ENCODE data around the gene APOBEC2.

The APOBEC2 gene

DNA sequence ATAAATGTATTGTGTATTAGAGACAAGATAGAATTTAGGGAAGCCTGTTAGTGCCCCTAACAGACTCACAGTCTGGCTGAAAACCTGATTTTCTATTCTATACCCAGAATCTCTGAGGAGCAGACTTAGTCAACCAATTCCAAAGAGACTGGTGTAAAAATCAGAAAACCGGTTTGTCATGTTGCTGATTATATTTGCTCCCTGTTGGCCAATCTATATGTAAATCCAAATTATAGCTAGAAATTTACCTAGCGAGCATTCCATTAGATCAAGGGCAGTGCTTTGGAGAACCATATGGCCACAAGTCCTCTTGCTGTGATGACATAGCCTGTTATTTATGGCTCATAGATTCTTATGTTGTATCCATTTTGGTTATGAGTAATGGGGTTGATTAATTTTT, 24.5 kb downstream of the APOBEC2 start:
- no peak overlapping the region for H3K4me3 ChIP-seq (ENCODE audit: low read depth, low read length)
- DNase-seq (ENCODE audit: low read depth): no peak

DNA sequence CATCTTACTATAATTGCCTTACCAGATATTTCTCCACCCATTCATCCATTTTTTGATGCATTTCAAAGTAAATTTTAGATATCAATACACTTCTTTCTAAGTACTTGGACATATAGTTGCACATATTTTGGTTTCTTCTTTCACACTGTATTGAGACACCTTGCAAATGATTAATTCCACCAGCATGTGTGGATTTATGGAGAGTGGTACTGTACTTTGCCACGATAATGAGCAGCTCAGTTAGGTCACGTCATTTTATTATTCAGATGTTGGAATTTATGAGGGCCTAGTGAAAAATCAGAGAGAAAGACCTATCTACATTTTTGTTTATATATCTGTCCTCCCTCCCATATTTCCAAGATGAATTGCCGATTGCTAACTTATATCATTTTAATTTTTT, 25.1 kb downstream of the APOBEC2 start:
- no peak overlapping the region for H3K4me3 ChIP-seq (ENCODE audit: low read depth, low read length)
- DNase-seq (ENCODE audit: low read depth): no peak

DNA sequence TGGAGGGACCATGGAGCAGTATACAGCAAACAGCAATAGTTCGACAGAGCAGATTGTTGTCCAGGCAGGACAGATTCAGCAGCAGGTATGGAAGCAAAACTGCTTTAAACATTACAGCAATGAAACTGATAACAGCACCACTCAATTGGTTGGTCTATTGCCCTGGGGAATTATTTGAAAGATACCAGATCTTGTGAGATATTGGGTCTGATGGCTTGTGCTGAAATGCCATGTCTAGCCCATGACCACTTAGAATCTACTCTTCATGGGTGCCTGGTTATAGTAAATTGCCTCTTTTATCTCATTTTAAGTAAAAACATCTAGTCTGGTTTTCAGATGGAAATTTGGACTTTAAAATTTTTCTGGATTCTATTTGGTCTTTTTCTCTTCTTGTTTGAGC, 26.1 kb downstream of the APOBEC2 start:
- no peak overlapping the region for H3K4me3 ChIP-seq (ENCODE audit: low read depth, low read length)
- DNase-seq (ENCODE audit: low read depth): no peak

DNA sequence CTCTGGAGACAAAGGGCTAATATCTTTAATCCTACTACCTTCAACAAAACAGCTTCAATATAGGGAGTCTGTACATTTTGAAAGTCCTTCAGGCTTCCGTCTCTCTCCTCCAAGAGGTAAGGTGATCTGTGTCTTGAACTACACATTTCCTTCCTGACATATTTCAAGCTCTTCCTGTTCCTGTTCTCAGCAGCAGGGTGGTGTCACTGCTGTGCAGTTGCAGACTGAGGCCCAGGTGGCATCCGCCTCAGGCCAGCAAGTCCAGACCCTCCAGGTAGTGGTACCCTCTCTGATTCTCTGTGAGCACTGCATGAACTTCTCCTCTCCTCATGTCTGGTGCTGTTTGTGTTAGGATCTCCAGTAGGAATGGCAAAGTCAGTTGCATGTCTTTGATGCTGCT, 27.6 kb downstream of the APOBEC2 start:
- no peak overlapping the region for H3K4me3 ChIP-seq (ENCODE audit: low read depth, low read length)
- no peak for DNase-seq (ENCODE audit: low read depth)

DNA sequence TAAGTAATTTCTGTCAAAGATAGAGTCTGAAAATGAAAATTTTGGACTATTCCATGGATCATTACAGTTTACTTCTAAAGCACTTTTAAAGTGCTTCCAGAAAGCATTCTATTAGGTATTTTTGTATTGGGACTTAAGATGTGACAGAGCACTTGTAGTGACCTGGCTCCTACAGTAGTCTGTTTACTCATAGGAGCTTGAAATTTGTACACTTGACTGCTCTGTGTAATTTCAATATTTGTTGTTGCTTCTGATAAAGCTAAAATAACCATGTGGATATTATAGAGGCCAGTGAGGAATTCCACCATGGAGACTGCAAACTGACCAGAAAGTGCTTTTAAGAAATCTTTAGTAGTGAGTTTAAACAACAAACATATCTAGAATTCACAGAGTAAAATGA, 30.1 kb downstream of the APOBEC2 start:
- DNase-seq (ENCODE audit: low read depth): no peak
- H3K4me3 ChIP-seq (ENCODE audit: low read depth, low read length): no peak overlapping the region

DNA sequence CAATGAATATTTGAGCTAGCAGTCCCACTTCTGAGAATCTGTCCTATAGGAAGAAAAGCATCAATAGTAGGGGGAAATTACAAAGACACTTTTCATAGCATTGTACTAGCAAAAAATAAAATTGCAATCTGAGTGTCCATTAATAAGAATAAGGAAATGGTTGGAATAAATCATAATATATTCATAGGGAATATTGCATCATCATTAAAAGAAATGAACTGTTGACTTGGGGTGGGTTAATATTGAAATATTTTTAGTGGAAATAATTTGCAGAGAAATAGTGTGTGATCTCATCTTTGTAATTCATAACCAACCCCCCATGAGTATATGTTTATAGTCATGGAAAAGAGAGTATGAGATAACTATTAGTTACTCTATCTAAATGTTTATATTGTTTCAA, 32.2 kb downstream of the APOBEC2 start:
- no peak for DNase-seq (ENCODE audit: low read depth)

DNA sequence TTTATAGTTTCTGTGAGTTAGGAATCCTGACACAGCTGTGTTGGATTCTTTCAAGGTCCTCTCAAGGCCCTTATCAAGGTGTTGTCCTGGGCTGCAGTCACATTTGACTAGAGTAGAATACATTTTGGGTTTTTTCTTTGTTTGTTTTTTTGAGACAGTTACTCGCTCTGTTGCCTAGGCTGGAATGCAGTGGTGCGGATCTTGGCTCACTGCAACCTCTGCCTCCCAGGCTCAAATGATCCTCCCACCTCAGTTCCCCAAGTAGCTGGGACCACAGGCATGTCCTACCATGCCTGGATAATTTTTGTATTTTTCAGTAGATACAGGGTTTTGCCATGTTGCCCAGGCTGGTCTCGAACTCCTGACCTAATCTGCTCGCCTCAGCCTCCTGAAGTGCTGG, 35.4 kb downstream of the APOBEC2 start:
- DNase-seq (ENCODE audit: low read depth): no peak

More for the DNA sequence above, 32.2 kb downstream of the APOBEC2 start:
- no peak overlapping the region for H3K4me3 ChIP-seq (ENCODE audit: low read depth, low read length)

DNA sequence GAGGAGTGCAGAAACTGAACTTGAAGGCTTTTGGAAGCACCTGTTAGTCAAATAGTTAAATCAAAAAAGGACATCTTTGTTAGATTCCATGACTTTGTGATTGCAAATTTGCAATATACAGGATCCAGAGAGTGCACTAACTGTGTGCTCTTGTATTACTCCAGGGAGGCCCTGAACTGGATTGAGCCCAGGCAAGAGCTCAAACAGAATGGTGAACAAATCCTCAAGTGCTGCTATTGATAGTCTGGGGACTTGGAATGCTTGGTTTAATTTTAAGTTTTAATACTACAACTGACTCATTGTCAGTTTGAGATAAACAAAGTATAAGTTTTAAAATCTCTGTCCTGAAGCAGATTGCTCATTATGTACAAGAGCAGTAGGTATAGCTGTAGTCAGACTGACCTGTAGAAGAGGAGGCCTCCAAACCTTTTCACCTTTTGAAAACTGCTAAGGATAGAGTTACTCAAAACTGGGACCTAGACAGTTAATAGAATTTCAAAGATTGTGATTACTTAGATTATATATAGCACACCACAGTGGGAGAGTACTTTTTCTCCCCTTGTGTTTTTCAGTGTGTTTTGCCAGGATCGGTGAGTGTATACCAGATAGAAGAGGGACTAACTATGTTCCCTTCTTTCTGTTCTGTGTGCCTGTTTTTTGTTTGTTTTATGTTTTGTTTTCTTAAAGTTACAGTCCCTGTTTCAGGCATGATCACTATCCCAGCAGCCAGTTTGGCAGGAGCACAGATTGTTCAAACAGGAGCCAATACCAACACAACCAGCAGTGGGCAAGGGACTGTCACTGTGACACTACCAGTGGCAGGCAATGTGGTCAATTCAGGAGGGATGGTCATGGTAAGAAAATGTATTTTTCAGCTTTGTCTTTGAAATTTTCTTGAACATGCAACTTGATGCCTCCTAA, 38.1 kb downstream of the APOBEC2 start:
- H3K4me3 ChIP-seq (ENCODE audit: low read depth, low read length): no peak overlapping the region
- no peak for DNase-seq (ENCODE audit: low read depth)

More for the DNA sequence above, 35.4 kb downstream of the APOBEC2 start:
- no peak overlapping the region for H3K4me3 ChIP-seq (ENCODE audit: low read depth, low read length)

DNA sequence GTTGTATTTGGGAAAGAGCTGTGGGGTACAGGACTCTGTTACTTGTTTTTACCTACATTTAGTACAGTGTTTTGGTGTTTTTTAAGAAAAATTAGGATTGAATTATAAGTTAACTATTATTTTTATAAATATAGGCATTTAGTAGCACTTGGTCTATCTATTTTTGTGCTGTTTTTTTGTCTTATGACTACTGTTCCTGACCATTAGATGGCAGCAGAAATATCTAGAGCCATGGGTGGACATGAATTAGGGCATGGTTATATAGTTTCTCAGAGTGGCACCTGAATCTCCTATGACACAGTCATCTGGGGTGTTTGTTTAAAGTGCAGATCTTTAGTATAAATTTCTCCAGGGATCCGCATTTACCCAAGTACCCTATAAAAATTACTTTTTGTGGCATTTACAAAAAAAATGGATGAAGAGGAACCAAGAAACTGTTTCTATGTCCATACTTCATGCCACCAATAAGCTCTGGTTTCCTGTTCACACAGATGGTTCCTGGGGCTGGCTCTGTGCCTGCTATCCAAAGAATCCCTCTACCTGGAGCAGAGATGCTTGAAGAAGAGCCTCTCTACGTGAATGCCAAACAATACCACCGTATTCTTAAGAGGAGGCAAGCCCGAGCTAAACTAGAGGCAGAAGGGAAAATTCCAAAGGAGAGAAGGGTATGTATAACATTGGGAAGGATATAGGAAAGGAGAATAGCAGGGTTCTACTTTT, 39.6 kb downstream of the APOBEC2 start:
- no peak overlapping the region for H3K4me3 ChIP-seq (ENCODE audit: low read depth, low read length)
- DNase-seq (ENCODE audit: low read depth): no peak

DNA sequence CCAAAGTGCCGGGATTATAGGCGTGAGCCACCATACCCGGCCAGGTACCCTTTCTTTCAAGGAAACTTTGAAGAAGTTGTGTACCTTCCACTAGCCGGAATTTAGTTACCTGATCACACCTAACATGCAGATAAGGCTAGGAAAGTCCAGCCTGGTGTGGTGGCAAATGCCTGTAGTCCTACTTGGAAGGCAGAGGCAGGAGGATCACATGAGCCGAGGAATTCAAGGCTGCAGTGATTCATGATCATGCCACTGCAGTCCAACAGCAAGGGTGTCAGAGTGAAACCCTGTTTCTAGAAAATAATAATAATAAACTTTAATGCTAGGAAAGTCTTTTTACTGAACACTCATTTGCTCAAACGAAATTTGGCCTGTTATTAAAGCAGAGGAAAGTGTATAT, 40.7 kb downstream of the APOBEC2 start:
- H3K4me3 ChIP-seq (ENCODE audit: low read depth, low read length): no peak overlapping the region
- no peak for DNase-seq (ENCODE audit: low read depth)

DNA sequence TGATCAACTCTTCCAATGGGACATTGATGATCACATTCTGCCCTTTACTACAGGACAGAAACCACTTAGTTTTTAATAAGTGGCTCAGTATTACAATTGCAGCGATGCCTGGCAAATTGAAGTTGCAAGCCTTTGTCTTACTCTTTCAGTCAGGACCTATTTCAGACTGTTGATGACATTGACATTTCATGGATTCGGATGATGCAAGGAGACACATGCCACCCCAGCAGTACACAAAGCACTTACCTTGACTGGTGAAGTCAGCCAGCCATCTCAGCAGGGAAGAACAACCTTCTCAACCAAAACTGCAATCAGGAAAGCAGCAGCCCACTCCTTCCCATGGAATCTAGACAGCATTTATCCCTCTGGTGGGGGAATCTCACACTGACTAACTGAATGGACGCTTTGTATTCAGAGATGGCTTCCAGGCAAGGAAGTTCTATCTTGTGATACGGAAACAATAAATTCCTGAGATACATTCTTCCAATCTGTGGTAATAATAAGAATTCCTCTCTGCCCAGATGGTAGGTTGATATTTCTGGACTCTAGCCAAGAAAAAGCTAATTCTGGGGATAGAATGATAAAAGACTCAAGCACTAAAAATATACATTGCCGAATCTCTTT, 44.6 kb downstream of the APOBEC2 start:
- H3K4me3 ChIP-seq (ENCODE audit: low read depth, low read length): no peak overlapping the region
- no peak for DNase-seq (ENCODE audit: low read depth)

DNA sequence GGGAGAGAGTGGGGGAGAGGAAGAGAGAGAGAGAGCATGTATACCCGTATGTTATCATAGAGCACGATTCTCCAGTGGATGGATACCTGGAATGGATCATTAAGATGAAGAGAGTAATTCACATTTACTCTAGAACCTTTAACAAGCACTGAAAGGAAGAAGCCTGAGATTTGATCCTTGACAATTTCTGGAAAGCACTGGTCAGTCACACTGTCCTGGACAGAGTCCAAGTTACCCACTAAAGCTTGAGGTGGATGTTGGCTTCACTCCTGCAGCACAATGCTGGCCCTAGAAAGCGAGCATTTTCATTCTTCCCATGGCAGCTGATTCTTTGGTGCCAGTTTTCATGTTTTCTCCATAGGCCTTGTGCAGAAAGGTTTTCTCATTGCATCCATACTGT, 45.4 kb downstream of the APOBEC2 start:
- no peak overlapping the region for H3K4me3 ChIP-seq (ENCODE audit: low read depth, low read length)
- DNase-seq (ENCODE audit: low read depth): no peak

DNA sequence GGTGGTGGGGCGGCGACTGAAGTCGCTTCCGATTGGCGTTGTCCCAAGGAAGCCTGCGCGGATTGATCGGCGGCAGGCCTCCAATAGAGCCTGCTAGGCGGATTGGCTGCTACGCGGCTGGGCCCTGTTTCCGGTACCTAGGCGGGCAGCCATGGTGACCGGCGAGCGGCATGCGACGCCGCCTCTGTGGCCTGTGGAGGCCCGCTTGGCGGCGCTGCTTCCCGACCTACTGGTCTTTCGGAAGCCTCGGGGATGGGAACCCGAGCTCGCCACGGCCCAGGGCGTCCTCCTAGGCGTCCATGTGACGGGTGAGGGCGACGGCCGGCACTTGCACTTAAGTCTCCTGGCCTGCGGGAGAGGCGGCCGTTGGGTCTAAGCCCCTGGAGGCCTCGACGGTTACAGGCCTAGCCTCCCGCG, 47.9 kb downstream of the APOBEC2 start:
- DNase-seq (ENCODE audit: low read depth): no peak

DNA sequence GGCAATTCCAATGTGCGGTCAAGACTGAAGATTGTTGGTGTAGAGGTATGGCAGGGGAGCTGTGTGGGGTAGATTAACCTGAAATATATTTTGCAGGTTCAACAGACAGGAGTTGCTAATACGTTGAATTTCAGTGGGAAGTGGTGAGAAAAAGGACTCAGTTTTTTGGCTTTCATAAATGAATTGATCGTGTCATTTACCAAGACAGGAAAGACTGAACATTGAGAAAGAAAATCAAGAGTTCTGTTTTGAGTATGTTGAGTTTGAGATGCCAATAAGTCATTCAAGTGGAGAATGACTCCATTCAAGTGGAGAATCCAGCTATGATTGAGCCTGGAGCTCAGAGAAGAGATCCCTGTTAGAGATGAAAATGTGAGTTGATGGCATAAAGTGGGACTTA, 50.8 kb downstream of the APOBEC2 start:
- no peak for DNase-seq (ENCODE audit: low read depth)
- H3K4me3 ChIP-seq (ENCODE audit: low read depth, low read length): no peak overlapping the region

More for the DNA sequence above, 47.9 kb downstream of the APOBEC2 start:
- H3K4me3 ChIP-seq (ENCODE audit: low read depth, low read length): no peak overlapping the region

DNA sequence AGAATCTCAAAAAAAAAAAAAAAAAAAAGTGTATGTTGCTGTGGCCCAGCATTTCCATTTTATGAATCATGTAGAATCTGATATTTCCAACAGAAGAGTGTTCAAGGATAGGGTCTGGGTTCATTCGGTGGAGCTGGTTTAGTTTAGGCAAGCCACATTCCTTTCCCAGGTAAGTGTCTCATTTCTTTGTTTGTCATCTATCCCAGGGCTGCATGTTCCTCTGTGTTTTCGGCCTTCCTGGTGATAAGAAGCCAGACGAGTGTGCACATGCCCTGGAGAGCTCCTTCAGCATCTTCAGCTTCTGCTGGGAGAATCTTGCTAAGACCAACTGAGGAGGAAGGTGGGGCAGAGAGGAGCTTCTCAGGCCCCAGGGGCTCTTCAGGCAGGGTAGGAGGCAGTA, 58.0 kb downstream of the APOBEC2 start:
- DNase-seq (ENCODE audit: low read depth): no peak
- H3K4me3 ChIP-seq (ENCODE audit: low read depth, low read length): no peak overlapping the region
